Right cardiac atrium (tissue), 5 donors: ENCODE results near the gene ZFAND3. TPM values are rescaled to one million over a fixed set of nuclear protein-coding genes. Genes with fewer than 3 reads are reported as not detected.

Source experiments
- ATAC-seq, 2 donors: fragments of 200-7000 bp; cut with Tn5 transposase; one replicate each; pipeline versions ENCODE4 v1.8.0 to v1.9.1; 2020; ENCODE audit warnings: moderate library complexity in 2 of 2, mild to moderate bottlenecking in 1 of 2
- DNase-seq, 3 donors: peaks; one replicate each; pipeline ENCODE4 v3.0.0-alpha.2; 2020
- H3K27ac ChIP-seq: one replicate; pipeline ENCODE4 v1.5.1; 2013; ENCODE audit warnings: mild to moderate bottlenecking, low read length, control low read depth, moderate library complexity
- H3K27me3 ChIP-seq: one replicate; pipeline ENCODE4 v1.6.1; 2013; ENCODE audit not compliant: control insufficient read depth, insufficient read depth
- H3K4me1 ChIP-seq: one replicate; pipeline ENCODE4 v1.6.1; 2013; ENCODE audit warnings: low read length; ENCODE audit not compliant: control insufficient read depth, insufficient read depth
- H3K4me3 ChIP-seq: one replicate; pipeline ENCODE4 v1.5.1; 2013; ENCODE audit warnings: low read length, control low read depth
- H3K9me3 ChIP-seq: one replicate; pipeline ENCODE4 v1.6.1; 2013; ENCODE audit warnings: low read length; ENCODE audit not compliant: control insufficient read depth
- WGBS: extraction: QIAGEN DNeasy Blood & Tissue Kit; methylation state at CpG from one replicate; pipeline ENCODE4 v1.1.7; 2013; 5-methylcytosine and 5-hydroxymethylcytosine counted together
- intact Hi-C, 4 donors: fragments of 100-400 bp; cut with DNase I; formaldehyde crosslinking; loops; one replicate each; pipeline versions ENCODE4 v1.11.0 to v1.14.0; 2022 to 2023
- polyA plus RNA-seq: library from polyadenylated mRNA; stranded (reverse); fragments of 200-250 nt; gene quantifications from one replicate; pipeline ENCODE4 v1.2.3, GENCODE V29; 2013
- total RNA-seq, 4 donors: library from RNA; stranded (reverse); fragmentation: NEBNext Ultra II Directional; extraction: Animal tissue kit (Norgen Biotek cat#: 25700); gene quantifications; one replicate each; pipeline ENCODE4 v1.2.1, GENCODE V29; 2021
- donor health status: healthy with polysubstance abuse.
- donor health status: DM: no; HTN: yes; CAD: no.
- donor health status: DM: no; HTN: no; CAD: no.
- donor health status: DM: no; HTN: yes; CAD: no; lungs with severe emphysema.
- donor health status: DM: yes; HTN: yes; CAD: no.

Gene ZFAND3
- total and polyA plus RNA-seq, 5 donors = 50.1 to 91.4 (median 79.1) TPM

- intact Hi-C loops = no loop called here
- Histone ChIP-seq H3K9me3 (no peaks in the 10 kb centered on the region), H3K27ac (no peak overlapping the region), H3K27me3 (no peaks in the 10 kb centered on the region), H3K4me3 (no peak overlapping the region), H3K4me1 (no peaks in the 10 kb centered on the region)
- WGBS = 96% methylated on average over 8 of the region's 8 CpGs
- ATAC-seq (no peak), DNase-seq (no peak)
Observed at GRCh38 chr6:38174315-38174714, 354.8 kb downstream of the ZFAND3 start.

GRCh38 chr6:38174806-38175495 is 355.4 kb downstream of the ZFAND3 start:
- no peak overlapping the region for H3K27ac ChIP-seq
- H3K4me3 ChIP-seq = no peak overlapping the region
- no peaks in the 10 kb centered on the region for H3K27me3 ChIP-seq
- no peak for ATAC-seq
- peak in 1 of 3 donors; percentile 27 for DNase-seq
- WGBS = 97% methylated on average over 22 of the region's 22 CpGs
- H3K9me3 ChIP-seq = no peaks in the 10 kb centered on the region
- H3K4me1 ChIP-seq = no peaks in the 10 kb centered on the region
- intact Hi-C loops = no loop called here

- 96% methylated on average over 11 of the region's 11 CpGs for WGBS
- DNase-seq = peak in 1 of 3 donors; percentile 30
- ATAC-seq = no peak
Observed at GRCh38 chr6:38175786-38176185, 356.3 kb downstream of the ZFAND3 start.

GRCh38 chr6:38176797-38177751 is 357.5 kb downstream of the ZFAND3 start:
- no peak for ATAC-seq
- Histone ChIP-seq H3K27me3 (no peaks in the 10 kb centered on the region), H3K4me1 (no peaks in the 10 kb centered on the region), H3K9me3 (no peaks in the 10 kb centered on the region), H3K4me3 (no peak overlapping the region), H3K27ac (no peak overlapping the region)
- peak in 1 of 3 donors; percentile 37 for DNase-seq
- intact Hi-C loops = no loop called here
- 68% methylated on average over 32 of the region's 32 CpGs for WGBS

More at GRCh38 chr6:38175786-38176185, 356.3 kb downstream of the ZFAND3 start:
- intact Hi-C loops = no loop called here
- no peaks in the 10 kb centered on the region for H3K4me1 ChIP-seq
- no peaks in the 10 kb centered on the region for H3K9me3 ChIP-seq
- H3K4me3 ChIP-seq = no peak overlapping the region
- no peak overlapping the region for H3K27ac ChIP-seq
- no peaks in the 10 kb centered on the region for H3K27me3 ChIP-seq

GRCh38 chr6:38177882-38178583 is 358.5 kb downstream of the ZFAND3 start:
- H3K27me3 ChIP-seq = no peaks in the 10 kb centered on the region
- H3K9me3 ChIP-seq = no peaks in the 10 kb centered on the region
- intact Hi-C loops = no loop called here
- DNase-seq = peak in 1 of 3 donors; percentile 27
- no peak overlapping the region for H3K27ac ChIP-seq
- ATAC-seq = no peak
- WGBS = 85% methylated on average over 14 of the region's 14 CpGs
- no peak overlapping the region for H3K4me3 ChIP-seq
- H3K4me1 ChIP-seq = no peaks in the 10 kb centered on the region

GRCh38 chr6:38178584-38178886 is 359.0 kb downstream of the ZFAND3 start:
- no peak overlapping the region for H3K4me3 ChIP-seq
- intact Hi-C loops = no loop called here
- 96% methylated on average over 2 of the region's 2 CpGs for WGBS
- ATAC-seq (no peak), DNase-seq (no peak)
- no peaks in the 10 kb centered on the region for H3K4me1 ChIP-seq
- no peak overlapping the region for H3K27ac ChIP-seq
- no peaks in the 10 kb centered on the region for H3K9me3 ChIP-seq
- no peaks in the 10 kb centered on the region for H3K27me3 ChIP-seq

- Histone ChIP-seq H3K9me3 (no peaks in the 10 kb centered on the region), H3K4me3 (no peak overlapping the region), H3K27ac (no peak overlapping the region), H3K27me3 (no peaks in the 10 kb centered on the region), H3K4me1 (no peaks in the 10 kb centered on the region)
- intact Hi-C loops = no loop called here
- ATAC-seq (no peak), DNase-seq (peak in 1 of 3 donors; percentile 19)
- 96% methylated on average over 7 of the region's 7 CpGs for WGBS
Observed at GRCh38 chr6:38179300-38179699, 359.8 kb downstream of the ZFAND3 start.

- no peak for DNase-seq
- ATAC-seq = no peak
- no peaks in the 10 kb centered on the region for H3K27me3 ChIP-seq
- WGBS = 90% methylated on average over 12 of the region's 12 CpGs
- H3K4me1 ChIP-seq = no peaks in the 10 kb centered on the region
- intact Hi-C loops = no loop called here
- no peaks in the 10 kb centered on the region for H3K9me3 ChIP-seq
- H3K4me3 ChIP-seq = no peak overlapping the region
- no peak overlapping the region for H3K27ac ChIP-seq
Observed at GRCh38 chr6:38179794-38180430, 360.4 kb downstream of the ZFAND3 start.

- ATAC-seq = no peak
- no peaks in the 10 kb centered on the region for H3K9me3 ChIP-seq
- DNase-seq = no peak
- no peaks in the 10 kb centered on the region for H3K27me3 ChIP-seq
- H3K4me1 ChIP-seq = no peaks in the 10 kb centered on the region
- no peak overlapping the region for H3K4me3 ChIP-seq
- H3K27ac ChIP-seq = no peak overlapping the region
- intact Hi-C loops = no loop called here
- WGBS = 86% methylated on average over 12 of the region's 12 CpGs
Observed at GRCh38 chr6:38180586-38180985, 361.1 kb downstream of the ZFAND3 start.

GRCh38 chr6:38182426-38182825 is 362.9 kb downstream of the ZFAND3 start:
- no peaks in the 10 kb centered on the region for H3K27me3 ChIP-seq
- intact Hi-C loops = no loop called here
- no peak overlapping the region for H3K4me3 ChIP-seq
- whole genome bisulfite sequencing = 94% methylated on average over 6 of the region's 6 CpGs
- H3K27ac ChIP-seq = no peak overlapping the region
- ATAC-seq (no peak), DNase-seq (peak in 1 of 3 donors; percentile 21)
- H3K9me3 ChIP-seq = no peaks in the 10 kb centered on the region
- H3K4me1 ChIP-seq = no peaks in the 10 kb centered on the region
